A549 (cell line): ENCODE measurements around the gene MIA2.

Source experiments
- CHD2 ChIP-seq: fragments of 150-350 bp; IDR thresholded peaks from 2 replicates; pipeline ENCODE4 v1.6.1; 2014; ENCODE audit warnings: low read length; ENCODE audit not compliant: partially characterized antibody
- CTCF ChIP-seq: fragments of >200 bp; sonication (Bioruptor Twin); formaldehyde crosslinking; IDR thresholded peaks from 3 replicates; pipeline ENCODE4 v1.5.1; 2016
- EHF ChIP-seq: fragments of 250-450 bp; sonication (Bioruptor Pico); IDR thresholded peaks from 2 replicates; pipeline ENCODE4 v1.5.0; 2020; ENCODE audit warnings: mild to moderate bottlenecking
- EP300 ChIP-seq, 2 experiments: fragments of >200 bp; sonication (Bioruptor Twin); formaldehyde crosslinking; IDR thresholded peaks; 2 replicates in 1 of 2; 3 replicates in 1 of 2; pipeline ENCODE4 v1.6.1; 2016 to 2017
- HOXB5 ChIP-seq: fragments of 250-450 bp; sonication (Bioruptor Pico); IDR thresholded peaks from 2 replicates; pipeline ENCODE4 v1.5.0; 2020; ENCODE audit warnings: mild to moderate bottlenecking, moderate library complexity
- KDM1A ChIP-seq: fragments of 200-600 bp; sonication (generic); IDR thresholded peaks from 2 replicates; pipeline ENCODE4 v1.6.1; 2016; ENCODE audit warnings: low read depth, mild to moderate bottlenecking
- POLR2A ChIP-seq: IDR thresholded peaks from 2 replicates; pipeline ENCODE4 v1.6.1; 2012; ENCODE audit warnings: mild to moderate bottlenecking, low read length
- POLR2AphosphoS2 ChIP-seq: conservative IDR thresholded peaks from 2 replicates; pipeline ENCODE4 v1.6.1; 2012; ENCODE audit warnings: low read length, improper control_type of control experiment, inconsistent platforms
- REST ChIP-seq: fragments of 200-600 bp; sonication (generic); IDR thresholded peaks from 2 replicates; pipeline ENCODE4 v1.6.1; 2016; ENCODE audit warnings: antibody characterized with exemption, mild to moderate bottlenecking, moderate library complexity
- ZFP36 ChIP-seq: fragments of 450-650 bp; IDR thresholded peaks from 2 replicates; pipeline ENCODE4 v1.6.1; 2014; ENCODE audit warnings: borderline replicate concordance; ENCODE audit not compliant: partially characterized antibody

- TF ChIP-seq CTCF: no peak
- no peak for TF ChIP-seq EHF (CRISPR knock-in tag)
- no peak for TF ChIP-seq EP300 (IDR thresholded peaks at IDR 0.05)
- no peak for TF ChIP-seq CHD2
- TF ChIP-seq POLR2A: no peak
- no peak for TF ChIP-seq POLR2AphosphoS2
- TF ChIP-seq REST: no peak
- no peak for TF ChIP-seq KDM1A
- no peak for TF ChIP-seq HOXB5 (CRISPR knock-in tag)
- no peak for TF ChIP-seq ZFP36
Measured at GRCh38 chr14:39307815-39308214, 74.1 kb downstream of the MIA2 start.
